ENCODE data around the gene HELZ.
"Not testable (repeated sequence)": the region's sequence is repeated elsewhere in the genome, so short reads cannot be mapped to it uniquely, and the experiment has no call there.

HELZ gene

GRCh38 chr17:67145183-67145805, 99.7 kb downstream of the HELZ start:
- DNase-seq (ENCODE audit: low read depth): no peak
- in situ Hi-C loops (cut with HindIII; ENCODE audit: low sequenced_read_pairs): no loop called here
- H3K4me3 ChIP-seq (ENCODE audit: low read depth, low read length): no peak overlapping the region
- TF ChIP-seq, protein P1, sequence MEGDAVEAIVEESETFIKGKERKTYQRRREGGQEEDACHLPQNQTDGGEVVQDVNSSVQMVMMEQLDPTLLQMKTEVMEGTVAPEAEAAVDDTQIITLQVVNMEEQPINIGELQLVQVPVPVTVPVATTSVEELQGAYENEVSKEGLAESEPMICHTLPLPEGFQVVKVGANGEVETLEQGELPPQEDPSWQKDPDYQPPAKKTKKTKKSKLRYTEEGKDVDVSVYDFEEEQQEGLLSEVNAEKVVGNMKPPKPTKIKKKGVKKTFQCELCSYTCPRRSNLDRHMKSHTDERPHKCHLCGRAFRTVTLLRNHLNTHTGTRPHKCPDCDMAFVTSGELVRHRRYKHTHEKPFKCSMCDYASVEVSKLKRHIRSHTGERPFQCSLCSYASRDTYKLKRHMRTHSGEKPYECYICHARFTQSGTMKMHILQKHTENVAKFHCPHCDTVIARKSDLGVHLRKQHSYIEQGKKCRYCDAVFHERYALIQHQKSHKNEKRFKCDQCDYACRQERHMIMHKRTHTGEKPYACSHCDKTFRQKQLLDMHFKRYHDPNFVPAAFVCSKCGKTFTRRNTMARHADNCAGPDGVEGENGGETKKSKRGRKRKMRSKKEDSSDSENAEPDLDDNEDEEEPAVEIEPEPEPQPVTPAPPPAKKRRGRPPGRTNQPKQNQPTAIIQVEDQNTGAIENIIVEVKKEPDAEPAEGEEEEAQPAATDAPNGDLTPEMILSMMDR (IDR thresholded peaks at IDR 0.05; ENCODE audit: low read depth, low read length, missing control alignments): no peak

- no peak overlapping the region for H3K4me3 ChIP-seq (ENCODE audit: low read depth, low read length)
- TF ChIP-seq, protein P1 (IDR thresholded peaks at IDR 0.05; ENCODE audit: low read depth, low read length, missing control alignments): no peak
- in situ Hi-C loops (cut with HindIII; ENCODE audit: low sequenced_read_pairs): no loop called here
- no peak for DNase-seq (ENCODE audit: low read depth)
These were observed 101.7 kb downstream of the HELZ start for GRCh38 chr17:67143318-67143717.

GRCh38 chr17:67142030-67142429, 103.0 kb downstream of the HELZ start:
- H3K4me3 ChIP-seq (ENCODE audit: low read depth, low read length); DNase-seq (ENCODE audit: low read depth); in situ Hi-C loops (cut with HindIII; ENCODE audit: low sequenced_read_pairs): not testable (repeated sequence)

DNA sequence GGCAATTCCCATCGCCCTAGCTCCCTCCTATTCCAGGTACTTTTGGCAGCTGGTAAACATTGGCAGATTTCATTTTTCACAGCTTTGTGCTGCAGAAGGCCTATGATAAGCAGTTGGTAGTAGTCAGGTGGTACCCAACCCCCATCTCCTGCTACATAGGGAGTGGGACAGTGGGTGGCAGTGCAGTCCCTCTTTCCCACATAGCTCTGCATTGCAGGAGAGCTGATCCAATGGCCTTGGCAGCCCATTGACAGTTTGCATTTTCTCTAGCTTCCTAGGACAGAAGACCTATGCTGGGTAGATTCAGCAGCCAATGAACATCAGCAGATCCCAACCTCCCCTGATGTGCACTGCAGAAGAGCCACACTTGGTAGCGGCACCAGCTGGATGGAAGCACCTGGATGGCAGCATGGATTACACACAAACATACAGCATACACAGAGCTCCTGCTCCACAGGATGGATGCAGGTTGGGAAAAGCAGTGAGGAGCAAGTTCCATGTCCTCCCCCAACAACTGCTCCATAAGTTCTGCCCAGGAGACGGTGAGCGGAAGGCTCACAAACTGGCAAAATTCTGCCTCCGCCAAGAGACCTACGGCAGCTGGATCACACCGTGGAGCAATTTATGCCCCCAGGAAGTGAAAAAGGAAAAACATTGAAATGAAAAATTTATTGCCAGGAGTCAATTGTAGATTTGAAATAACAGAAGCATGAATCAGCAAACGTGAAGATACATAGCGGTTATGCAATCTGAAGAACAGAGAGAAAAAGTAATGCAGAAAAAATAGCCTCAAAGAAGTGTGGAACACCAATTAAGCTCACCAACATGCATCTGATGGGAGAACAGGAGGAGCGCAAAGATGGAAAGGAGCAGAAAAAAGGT, 105.0 kb downstream of the HELZ start:
- H3K4me3 ChIP-seq (ENCODE audit: low read depth, low read length): no peak overlapping the region
- no peak for DNase-seq (ENCODE audit: low read depth)
- in situ Hi-C loops (cut with HindIII; ENCODE audit: low sequenced_read_pairs): no loop called here
- TF ChIP-seq, protein P1 (IDR thresholded peaks at IDR 0.05; ENCODE audit: low read depth, low read length, missing control alignments): no peak

GRCh38 chr17:67139289-67139688, 105.7 kb downstream of the HELZ start:
- no peak for DNase-seq (ENCODE audit: low read depth)
- TF ChIP-seq, protein P1 (IDR thresholded peaks at IDR 0.05; ENCODE audit: low read depth, low read length, missing control alignments): no peak
- in situ Hi-C loops (cut with HindIII; ENCODE audit: low sequenced_read_pairs): no loop called here
- H3K4me3 ChIP-seq (ENCODE audit: low read depth, low read length): no peak overlapping the region

DNA sequence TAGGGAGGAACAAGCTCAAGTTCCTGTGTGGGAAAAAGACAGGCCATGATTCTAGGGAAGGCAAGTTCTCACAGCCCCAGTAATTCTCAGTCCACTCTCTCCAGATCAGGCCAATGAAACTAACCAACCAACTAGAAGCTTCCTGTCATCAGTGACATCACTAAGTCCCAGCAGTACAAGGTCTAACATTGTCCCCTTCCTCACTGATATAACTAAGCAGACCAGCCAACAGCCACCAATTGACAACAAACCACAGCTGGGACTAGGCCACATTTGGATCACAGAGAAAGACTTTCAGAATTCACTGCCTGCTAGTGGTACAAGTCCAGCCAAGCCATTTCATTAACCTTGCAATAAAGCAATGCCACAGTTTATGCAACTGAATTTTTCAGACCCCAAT, 106.6 kb downstream of the HELZ start:
- in situ Hi-C loops (cut with HindIII; ENCODE audit: low sequenced_read_pairs): no loop called here
- no peak overlapping the region for H3K4me3 ChIP-seq (ENCODE audit: low read depth, low read length)
- no peak for DNase-seq (ENCODE audit: low read depth)
- TF ChIP-seq, protein P1 (IDR thresholded peaks at IDR 0.05; ENCODE audit: low read depth, low read length, missing control alignments): no peak

DNA sequence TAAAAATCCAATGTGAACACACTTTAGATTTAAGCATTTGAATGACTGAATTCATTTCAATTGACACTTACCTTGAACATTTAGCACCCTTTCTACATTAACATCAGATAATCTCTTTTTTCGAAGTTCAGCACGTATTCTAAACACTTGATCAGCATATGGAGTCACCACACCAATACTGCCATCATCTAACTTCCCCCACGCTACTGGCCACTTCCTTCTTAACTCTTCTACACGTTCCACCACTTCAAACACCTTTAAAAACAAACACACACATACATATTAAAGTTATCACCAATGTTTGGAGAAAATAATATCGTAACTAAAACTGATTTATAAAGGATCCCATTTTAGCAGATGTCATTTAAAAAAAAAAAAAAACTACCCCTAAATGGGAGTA, 107.1 kb downstream of the HELZ start:
- no peak for DNase-seq (ENCODE audit: low read depth)
- TF ChIP-seq, protein P1 (IDR thresholded peaks at IDR 0.05; ENCODE audit: low read depth, low read length, missing control alignments): no peak
- in situ Hi-C loops (cut with HindIII; ENCODE audit: low sequenced_read_pairs): no loop called here
- H3K4me3 ChIP-seq (ENCODE audit: low read depth, low read length): no peak overlapping the region

Measured in astrocyte of the cerebellum (primary cell).